ENCODE measurements around the gene BTD.
"Not testable (repeated sequence)": the region's sequence is repeated elsewhere in the genome, so short reads cannot be mapped to it uniquely, and the experiment has no call there.

- TF ChIP-seq POLR2A (IDR thresholded peaks at IDR 0.05; ENCODE audit: low read length); GATA1 (IDR thresholded peaks at IDR 0.05; ENCODE audit: low read depth, low read length): not testable (repeated sequence)
Observed at GRCh38 chr3:15619659-15620464, 18.3 kb downstream of the BTD start.

Measured in erythroblast (primary cell).